Keratinocyte (primary cell): ENCODE measurements around the gene STXBP5L.

ENCODE experiments used
- CTCF ChIP-seq, 3 experiments: IDR thresholded peaks in 1 of 3; conservative IDR thresholded peaks in 1 of 3; optimal IDR thresholded peaks in 1 of 3; 2 replicates in 2 of 3; 3 replicates in 1 of 3; pipeline versions ENCODE3 to v1.5.1; 2011; ENCODE audit warnings: low read length in 3 of 3, mild to moderate bottlenecking in 3 of 3, moderate library complexity in 2 of 3, control low read depth in 1 of 3, inconsistent platforms in 1 of 3; ENCODE audit not compliant: insufficient read depth in 2 of 3; ENCODE audit errors: extremely low read depth in 1 of 3
- EZH2 ChIP-seq: IDR thresholded peaks from one replicate; pipeline ENCODE4 v1.6.1; 2012; ENCODE audit warnings: inconsistent platforms, mild to moderate bottlenecking, low read length, moderate library complexity

- TF ChIP-seq CTCF (optimal IDR thresholded peaks at IDR 0.05 in 1 of 3, IDR thresholded peaks at IDR 0.05 in 1 of 3, conservative IDR thresholded peaks at IDR 0.05 in 1 of 3; ENCODE audit: extremely low read depth in 1 of 3, insufficient read depth in 2 of 3, low read length in 3 of 3) (no peak), EZH2 (no peak)
Measured at GRCh38 chr3:121072133-121072532, 164.1 kb downstream of the STXBP5L start.
